ENCODE data around the gene EIF4B.
"Not testable (repeated sequence)": the region's sequence is repeated elsewhere in the genome, so short reads cannot be mapped to it uniquely, and the experiment has no call there.

The EIF4B gene

GRCh38 chr12:53011889-53012288 is 5.6 kb downstream of the EIF4B start:
- H3K9me3 Mint-ChIP-seq: no peaks in the 10 kb centered on the region
- H3K27ac Mint-ChIP-seq: peak overlapping the region; percentile 75
- H3K36me3 Mint-ChIP-seq (ENCODE audit: low read depth): peaks cover 80% of the 10 kb centered on the region
- H3K4me3 Mint-ChIP-seq: peak overlapping the region; percentile 98
- ATAC-seq (no peak), DNase-seq (no peak)
- H3K4me1 Mint-ChIP-seq: peaks cover 77% of the 10 kb centered on the region
- no peaks in the 10 kb centered on the region for H3K27me3 Mint-ChIP-seq

DNA sequence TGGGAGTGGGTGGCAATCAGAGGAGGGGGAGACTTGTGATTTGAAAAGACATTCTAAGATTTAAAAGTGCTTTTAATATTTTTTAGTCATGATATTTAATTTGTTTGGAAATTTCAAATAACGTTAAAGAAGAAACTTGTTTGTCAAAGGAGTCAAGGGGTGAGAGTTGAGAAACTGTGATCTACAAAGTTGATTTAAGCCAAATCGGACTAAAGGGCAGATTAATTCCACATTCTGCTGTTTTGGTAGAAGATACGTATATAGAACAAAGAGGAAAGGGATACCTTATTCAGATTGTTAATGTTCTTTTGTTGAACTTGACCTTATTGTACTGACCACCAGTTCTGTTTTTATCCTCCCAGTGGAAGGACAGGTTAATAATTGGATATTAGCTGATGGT is 6.7 kb downstream of the EIF4B start:
- H3K36me3 Mint-ChIP-seq (ENCODE audit: low read depth): peaks cover 81% of the 10 kb centered on the region
- H3K27ac Mint-ChIP-seq: peak overlapping the region; percentile 80
- DNase-seq (no peak), ATAC-seq (no peak)
- H3K9me3 Mint-ChIP-seq: no peaks in the 10 kb centered on the region
- peaks cover 71% of the 10 kb centered on the region for H3K4me1 Mint-ChIP-seq
- H3K4me3 Mint-ChIP-seq: peak overlapping the region; percentile 21
- no peaks in the 10 kb centered on the region for H3K27me3 Mint-ChIP-seq

DNA sequence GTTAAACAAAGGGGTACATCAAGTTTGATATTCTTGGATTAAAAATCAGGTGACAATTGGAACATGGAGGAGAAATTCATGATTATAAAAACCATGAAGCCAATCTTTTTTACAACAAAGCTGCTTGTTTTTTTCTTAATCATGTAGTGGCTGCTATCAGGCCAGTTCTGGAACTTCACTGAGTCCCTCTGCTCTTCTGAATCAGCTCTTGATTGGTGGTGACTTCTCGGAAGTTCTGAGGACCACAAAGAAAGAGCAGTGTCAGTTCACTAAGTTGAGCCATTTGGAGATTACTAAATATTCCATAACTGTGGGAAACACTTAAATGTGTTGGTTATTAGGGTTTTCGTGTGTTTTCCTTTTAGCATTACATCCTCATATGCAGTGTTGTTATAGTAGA is 8.5 kb downstream of the EIF4B start:
- H3K36me3 Mint-ChIP-seq (ENCODE audit: low read depth): peaks cover 79% of the 10 kb centered on the region

GRCh38 chr12:53025250-53025649 is 19.0 kb downstream of the EIF4B start:
- Mint-ChIP-seq H3K4me1 (peaks cover 6% of the 10 kb centered on the region), H3K4me3 (no peak overlapping the region), H3K27ac (no peak overlapping the region), H3K27me3 (no peaks in the 10 kb centered on the region), H3K9me3 (no peaks in the 10 kb centered on the region), H3K36me3 (ENCODE audit: low read depth) (peaks cover 63% of the 10 kb centered on the region)
- DNase-seq: no peak
- ATAC-seq: no peak

More for the DNA sequence above, 8.5 kb downstream of the EIF4B start:
- no peak overlapping the region for H3K4me3 Mint-ChIP-seq
- H3K4me1 Mint-ChIP-seq: peaks cover 54% of the 10 kb centered on the region
- no peaks in the 10 kb centered on the region for H3K27me3 Mint-ChIP-seq
- peak; percentile 44 for ATAC-seq
- DNase-seq: no peak
- no peaks in the 10 kb centered on the region for H3K9me3 Mint-ChIP-seq
- H3K27ac Mint-ChIP-seq: peak overlapping the region; percentile 79

DNA sequence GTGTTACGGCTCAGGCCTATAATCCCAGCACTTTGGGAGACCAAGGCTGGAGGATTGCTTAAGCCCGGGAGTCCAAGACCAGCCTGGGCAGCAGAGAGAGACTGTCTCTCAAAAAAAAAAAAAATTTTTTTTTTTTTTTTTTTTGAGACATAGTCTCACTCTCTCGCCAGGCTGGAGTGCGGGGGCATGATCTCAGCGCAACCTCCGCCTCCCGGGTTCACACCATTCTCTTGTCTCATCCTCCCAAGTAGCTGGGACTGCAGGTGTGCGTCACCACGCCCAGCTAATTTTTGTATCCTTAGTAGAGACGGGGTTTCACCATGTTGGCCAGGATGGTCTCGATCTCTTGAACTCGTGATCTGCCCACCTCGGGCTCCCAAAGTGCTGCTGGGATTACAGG is 20.8 kb downstream of the EIF4B start:
- not testable (repeated sequence) for H3K9me3 Mint-ChIP-seq, H3K27me3 Mint-ChIP-seq, DNase-seq, ATAC-seq, H3K4me3 Mint-ChIP-seq, H3K27ac Mint-ChIP-seq, H3K4me1 Mint-ChIP-seq
- peaks cover 64% of the 10 kb centered on the region for H3K36me3 Mint-ChIP-seq (ENCODE audit: low read depth)

DNA sequence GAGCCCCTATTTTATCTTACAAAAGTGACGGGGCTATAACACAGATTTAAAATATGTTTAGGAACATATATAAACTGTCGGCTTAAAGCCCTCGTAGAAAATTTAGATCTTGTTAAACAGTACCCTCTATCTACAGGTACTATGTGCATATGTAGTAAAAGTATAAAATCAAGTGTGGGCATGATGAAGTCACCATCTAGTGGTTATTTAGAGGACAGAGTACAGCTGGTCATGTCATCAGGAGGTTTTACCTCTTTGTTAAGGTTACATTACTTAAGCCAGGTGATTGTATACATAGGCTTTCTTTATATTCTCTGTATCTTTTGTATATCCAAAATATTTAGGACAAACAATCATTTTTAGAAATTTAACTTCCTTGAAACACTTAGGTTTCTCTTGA is 25.4 kb downstream of the EIF4B start:
- peaks cover 10% of the 10 kb centered on the region for H3K4me1 Mint-ChIP-seq
- no peak overlapping the region for H3K4me3 Mint-ChIP-seq
- H3K36me3 Mint-ChIP-seq (ENCODE audit: low read depth): peaks cover 74% of the 10 kb centered on the region
- DNase-seq (no peak), ATAC-seq (peak; percentile 31)
- H3K9me3 Mint-ChIP-seq: no peaks in the 10 kb centered on the region
- no peaks in the 10 kb centered on the region for H3K27me3 Mint-ChIP-seq
- no peak overlapping the region for H3K27ac Mint-ChIP-seq

GRCh38 chr12:53033832-53034231 is 27.6 kb downstream of the EIF4B start:
- H3K4me1 Mint-ChIP-seq: peaks cover 10% of the 10 kb centered on the region
- not testable (repeated sequence) for H3K27me3 Mint-ChIP-seq, H3K9me3 Mint-ChIP-seq, ATAC-seq, DNase-seq, H3K4me3 Mint-ChIP-seq
- peak overlapping the region; percentile 15 for H3K27ac Mint-ChIP-seq
- peaks cover 78% of the 10 kb centered on the region for H3K36me3 Mint-ChIP-seq (ENCODE audit: low read depth)

GRCh38 chr12:53034459-53034858 is 28.2 kb downstream of the EIF4B start:
- H3K27ac Mint-ChIP-seq: peak overlapping the region; percentile 15
- H3K4me1 Mint-ChIP-seq: peaks cover 13% of the 10 kb centered on the region
- DNase-seq (no peak), ATAC-seq (no peak)
- no peaks in the 10 kb centered on the region for H3K27me3 Mint-ChIP-seq
- H3K9me3 Mint-ChIP-seq: no peaks in the 10 kb centered on the region
- no peak overlapping the region for H3K4me3 Mint-ChIP-seq
- H3K36me3 Mint-ChIP-seq (ENCODE audit: low read depth): peaks cover 82% of the 10 kb centered on the region

GRCh38 chr12:53036802-53037201 is 30.5 kb downstream of the EIF4B start:
- no peak for ATAC-seq
- DNase-seq: no peak
- Mint-ChIP-seq H3K27me3 (no peaks in the 10 kb centered on the region), H3K9me3 (no peaks in the 10 kb centered on the region), H3K36me3 (ENCODE audit: low read depth) (peaks cover 86% of the 10 kb centered on the region), H3K4me3 (no peak overlapping the region), H3K27ac (peak overlapping the region; percentile 3), H3K4me1 (peaks cover 13% of the 10 kb centered on the region)

DNA sequence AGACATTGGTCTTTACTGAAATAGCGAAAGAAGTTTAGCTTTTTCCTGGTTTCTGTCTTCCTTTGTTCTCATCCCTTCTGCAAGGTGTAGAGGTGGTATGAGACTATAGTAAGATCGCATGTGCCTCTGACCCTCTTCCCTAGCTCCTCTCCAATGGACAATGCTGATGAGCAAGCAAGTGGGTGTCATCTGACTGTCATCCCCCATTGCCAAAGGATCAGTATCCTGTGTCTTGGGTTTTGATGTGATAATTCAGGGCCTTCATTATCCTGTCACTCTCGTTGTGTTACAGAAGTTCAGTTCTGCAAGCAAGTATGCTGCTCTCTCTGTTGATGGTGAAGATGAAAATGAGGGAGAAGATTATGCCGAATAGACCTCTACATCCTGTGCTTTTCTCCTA is 33.6 kb downstream of the EIF4B start:
- Mint-ChIP-seq H3K9me3 (no peaks in the 10 kb centered on the region), H3K4me1 (peaks cover 12% of the 10 kb centered on the region), H3K27ac (no peak overlapping the region), H3K4me3 (no peak overlapping the region), H3K27me3 (no peaks in the 10 kb centered on the region), H3K36me3 (ENCODE audit: low read depth) (peaks cover 65% of the 10 kb centered on the region)
- ATAC-seq (no peak), DNase-seq (no peak)

DNA sequence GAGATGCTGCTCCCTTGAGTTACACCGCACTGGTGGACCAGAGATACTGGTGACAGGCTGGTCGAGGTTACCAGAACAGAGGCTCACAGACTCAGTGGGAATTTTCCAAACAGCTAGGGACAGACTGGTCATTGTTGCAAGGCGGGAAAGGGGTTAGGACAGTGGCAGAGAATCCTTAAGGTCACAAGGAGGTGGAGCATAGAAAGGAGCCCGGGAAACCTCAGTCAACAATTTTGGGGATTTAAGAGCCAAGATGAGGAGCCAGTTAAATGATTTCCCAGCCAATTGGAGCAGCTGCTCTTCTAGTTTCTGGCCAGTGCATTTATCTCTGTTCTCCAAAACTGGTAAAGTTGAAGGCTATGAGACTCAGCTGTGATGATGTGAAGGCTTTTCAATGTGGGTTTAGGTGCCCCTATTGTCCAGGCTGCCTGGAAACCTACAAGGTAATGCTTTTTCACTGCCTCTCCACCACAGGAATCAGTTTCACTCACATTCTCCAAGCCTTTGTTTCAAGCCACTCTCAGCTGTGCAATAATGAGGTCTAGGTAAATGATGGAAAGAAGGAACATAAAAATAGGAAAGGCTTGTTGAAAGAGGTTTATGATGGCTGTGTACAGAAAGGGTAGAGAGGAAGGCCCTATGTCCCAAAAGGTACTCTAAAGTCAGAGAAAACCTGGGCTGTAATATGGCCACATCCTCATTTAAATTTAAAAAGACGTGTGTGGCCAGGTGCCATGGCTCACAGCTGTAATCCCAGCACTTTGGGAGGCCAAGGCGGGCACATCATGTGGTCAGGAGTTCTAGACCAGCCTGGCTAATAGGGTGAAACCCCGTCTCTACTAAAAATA is 36.6 kb downstream of the EIF4B start:
- no peak overlapping the region for H3K4me3 Mint-ChIP-seq
- ATAC-seq (no peak), DNase-seq (no peak)
- H3K27ac Mint-ChIP-seq: no peak overlapping the region
- H3K27me3 Mint-ChIP-seq: no peaks in the 10 kb centered on the region
- H3K4me1 Mint-ChIP-seq: peaks cover 21% of the 10 kb centered on the region
- no peaks in the 10 kb centered on the region for H3K9me3 Mint-ChIP-seq
- H3K36me3 Mint-ChIP-seq (ENCODE audit: low read depth): peaks cover 40% of the 10 kb centered on the region

- Mint-ChIP-seq H3K4me1 (peaks cover 27% of the 10 kb centered on the region), H3K4me3 (no peak overlapping the region), H3K36me3 (ENCODE audit: low read depth) (peaks cover 27% of the 10 kb centered on the region), H3K27ac (no peak overlapping the region), H3K27me3 (no peaks in the 10 kb centered on the region), H3K9me3 (no peaks in the 10 kb centered on the region)
- ATAC-seq: no peak
- DNase-seq: no peak
Observed at GRCh38 chr12:53044052-53044581, 37.9 kb downstream of the EIF4B start.

GRCh38 chr12:53044896-53045695 is 38.8 kb downstream of the EIF4B start:
- H3K4me3 Mint-ChIP-seq: no peak overlapping the region
- H3K27ac Mint-ChIP-seq: no peak overlapping the region
- no peak for ATAC-seq
- H3K9me3 Mint-ChIP-seq: no peaks in the 10 kb centered on the region
- H3K36me3 Mint-ChIP-seq (ENCODE audit: low read depth): peaks cover 17% of the 10 kb centered on the region
- H3K4me1 Mint-ChIP-seq: peaks cover 32% of the 10 kb centered on the region
- no peak for DNase-seq
- no peaks in the 10 kb centered on the region for H3K27me3 Mint-ChIP-seq

GRCh38 chr12:53045696-53046045 is 39.4 kb downstream of the EIF4B start:
- H3K36me3 Mint-ChIP-seq (ENCODE audit: low read depth): peaks cover 12% of the 10 kb centered on the region
- no peaks in the 10 kb centered on the region for H3K27me3 Mint-ChIP-seq
- peak overlapping the region; percentile 89 for H3K4me3 Mint-ChIP-seq
- peaks cover 32% of the 10 kb centered on the region for H3K4me1 Mint-ChIP-seq
- no peak for ATAC-seq
- no peaks in the 10 kb centered on the region for H3K9me3 Mint-ChIP-seq
- peak overlapping the region; percentile 76 for H3K27ac Mint-ChIP-seq
- DNase-seq: no peak
